ENCODE measurements around the gene HSPB7. TPM values are rescaled to one million over a fixed set of nuclear protein-coding genes. Genes with fewer than 3 reads are reported as not detected.

The HSPB7 gene
- total RNA-seq, 1 donor from 2014 or later: not detected

- Histone ChIP-seq H3K27me3 (ENCODE audit: control insufficient read depth, insufficient read depth, low read length) (peaks cover 33% of the 10 kb centered on the region), H3K4me3 (ENCODE audit: low read depth, low read length) (no peak overlapping the region)
- TF ChIP-seq, protein P1, sequence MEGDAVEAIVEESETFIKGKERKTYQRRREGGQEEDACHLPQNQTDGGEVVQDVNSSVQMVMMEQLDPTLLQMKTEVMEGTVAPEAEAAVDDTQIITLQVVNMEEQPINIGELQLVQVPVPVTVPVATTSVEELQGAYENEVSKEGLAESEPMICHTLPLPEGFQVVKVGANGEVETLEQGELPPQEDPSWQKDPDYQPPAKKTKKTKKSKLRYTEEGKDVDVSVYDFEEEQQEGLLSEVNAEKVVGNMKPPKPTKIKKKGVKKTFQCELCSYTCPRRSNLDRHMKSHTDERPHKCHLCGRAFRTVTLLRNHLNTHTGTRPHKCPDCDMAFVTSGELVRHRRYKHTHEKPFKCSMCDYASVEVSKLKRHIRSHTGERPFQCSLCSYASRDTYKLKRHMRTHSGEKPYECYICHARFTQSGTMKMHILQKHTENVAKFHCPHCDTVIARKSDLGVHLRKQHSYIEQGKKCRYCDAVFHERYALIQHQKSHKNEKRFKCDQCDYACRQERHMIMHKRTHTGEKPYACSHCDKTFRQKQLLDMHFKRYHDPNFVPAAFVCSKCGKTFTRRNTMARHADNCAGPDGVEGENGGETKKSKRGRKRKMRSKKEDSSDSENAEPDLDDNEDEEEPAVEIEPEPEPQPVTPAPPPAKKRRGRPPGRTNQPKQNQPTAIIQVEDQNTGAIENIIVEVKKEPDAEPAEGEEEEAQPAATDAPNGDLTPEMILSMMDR (IDR thresholded peaks at IDR 0.05; ENCODE audit: insufficient read depth, low read length, poor library complexity, severe bottlenecking): no peak
Measured at GRCh38 chr1:16018749-16019643, 1.2 kb upstream of the HSPB7 start.

DNA sequence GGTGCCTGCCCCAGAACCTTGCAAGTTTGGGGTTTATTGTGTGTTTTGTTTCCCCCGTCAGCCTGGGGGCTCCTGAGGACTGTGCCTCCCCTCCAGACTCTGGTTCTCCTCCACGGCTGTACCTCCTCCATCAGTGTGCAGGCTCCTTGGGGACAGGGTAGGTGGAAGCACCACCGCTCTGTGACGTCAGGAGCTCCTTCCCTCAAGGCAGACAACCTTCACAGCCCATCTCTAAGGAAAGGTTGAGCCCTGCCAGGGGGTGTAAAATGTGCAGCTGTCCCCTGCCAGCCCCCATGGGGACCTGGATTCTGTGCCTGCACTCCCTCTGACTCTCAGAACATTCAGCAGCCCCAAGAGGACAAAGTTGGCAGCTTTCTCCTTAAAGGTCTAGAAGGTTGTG, 465 bp upstream of the HSPB7 start:
- TF ChIP-seq, protein P1 (IDR thresholded peaks at IDR 0.05; ENCODE audit: insufficient read depth, low read length, poor library complexity, severe bottlenecking): no peak
- no peaks in the 10 kb centered on the region for H3K36me3 ChIP-seq (ENCODE audit: control insufficient read depth, insufficient read depth, low read length)
- no peak for DNase-seq (ENCODE audit: low read depth)
- H3K4me3 ChIP-seq (ENCODE audit: low read depth, low read length): no peak overlapping the region
- H3K27me3 ChIP-seq (ENCODE audit: control insufficient read depth, insufficient read depth, low read length): peaks cover 27% of the 10 kb centered on the region

More at GRCh38 chr1:16018749-16019643, 1.2 kb upstream of the HSPB7 start:
- no peaks in the 10 kb centered on the region for H3K36me3 ChIP-seq (ENCODE audit: control insufficient read depth, insufficient read depth, low read length)
- no peak for DNase-seq (ENCODE audit: low read depth)

GRCh38 chr1:16017076-16017460, 775 bp downstream of the HSPB7 start:
- DNase-seq (ENCODE audit: low read depth): no peak
- TF ChIP-seq, protein P1 (IDR thresholded peaks at IDR 0.05; ENCODE audit: insufficient read depth, low read length, poor library complexity, severe bottlenecking): no peak
- peaks cover 15% of the 10 kb centered on the region for H3K27me3 ChIP-seq (ENCODE audit: control insufficient read depth, insufficient read depth, low read length)
- no peak overlapping the region for H3K4me3 ChIP-seq (ENCODE audit: low read depth, low read length)
- H3K36me3 ChIP-seq (ENCODE audit: control insufficient read depth, insufficient read depth, low read length): no peaks in the 10 kb centered on the region

DNA sequence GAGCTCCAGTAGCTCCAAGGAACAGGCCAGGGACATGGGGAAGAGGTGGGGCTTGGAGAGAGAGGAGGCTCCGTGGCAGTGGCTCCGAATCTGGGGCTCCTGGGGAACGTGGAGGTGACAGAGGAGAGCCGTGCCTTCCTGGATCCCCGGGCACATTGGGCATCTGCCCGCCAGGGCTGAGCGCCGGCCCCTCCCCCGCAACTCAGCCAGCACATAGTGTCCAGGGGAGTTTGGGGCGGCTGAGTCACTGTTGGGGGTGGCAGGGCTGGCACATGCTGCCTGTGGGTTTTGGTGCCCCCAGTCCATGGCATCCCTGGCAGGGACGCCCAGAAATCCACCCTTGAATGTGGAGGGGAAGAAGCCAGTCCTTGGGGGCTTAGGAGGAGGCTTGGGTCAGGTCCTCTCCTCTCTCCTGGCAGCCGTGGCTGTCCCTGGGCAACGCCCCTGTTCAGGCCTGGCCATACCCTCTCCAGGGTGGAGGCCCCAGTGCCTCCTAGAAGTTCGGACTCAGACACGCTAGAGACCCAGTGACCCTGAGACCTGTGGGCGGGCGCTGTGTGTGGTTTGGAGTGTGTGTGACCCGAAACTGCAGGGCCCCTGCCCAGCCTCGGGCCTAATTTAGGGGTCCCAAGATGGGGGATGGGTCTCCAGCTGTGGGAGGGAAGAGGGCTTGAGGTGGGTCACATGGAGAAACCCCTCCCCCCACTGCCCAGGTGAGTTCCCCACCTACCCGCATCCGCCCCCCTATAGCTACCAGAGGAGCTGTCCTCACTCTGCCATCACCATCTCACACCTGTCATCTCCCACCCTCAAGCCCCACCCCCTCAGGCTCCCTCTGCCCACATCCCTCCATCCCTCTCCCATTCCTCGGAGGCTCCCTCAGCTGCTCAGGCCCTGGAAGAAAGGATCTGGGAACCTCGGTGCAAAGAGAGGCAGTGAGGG, 1.6 kb downstream of the HSPB7 start:
- H3K4me3 ChIP-seq (ENCODE audit: low read depth, low read length): no peak overlapping the region
- H3K27me3 ChIP-seq (ENCODE audit: control insufficient read depth, insufficient read depth, low read length): peaks cover 8% of the 10 kb centered on the region
- TF ChIP-seq, protein P1 (IDR thresholded peaks at IDR 0.05; ENCODE audit: insufficient read depth, low read length, poor library complexity, severe bottlenecking): no peak
- no peaks in the 10 kb centered on the region for H3K36me3 ChIP-seq (ENCODE audit: control insufficient read depth, insufficient read depth, low read length)
- DNase-seq (ENCODE audit: low read depth): no peak

DNA sequence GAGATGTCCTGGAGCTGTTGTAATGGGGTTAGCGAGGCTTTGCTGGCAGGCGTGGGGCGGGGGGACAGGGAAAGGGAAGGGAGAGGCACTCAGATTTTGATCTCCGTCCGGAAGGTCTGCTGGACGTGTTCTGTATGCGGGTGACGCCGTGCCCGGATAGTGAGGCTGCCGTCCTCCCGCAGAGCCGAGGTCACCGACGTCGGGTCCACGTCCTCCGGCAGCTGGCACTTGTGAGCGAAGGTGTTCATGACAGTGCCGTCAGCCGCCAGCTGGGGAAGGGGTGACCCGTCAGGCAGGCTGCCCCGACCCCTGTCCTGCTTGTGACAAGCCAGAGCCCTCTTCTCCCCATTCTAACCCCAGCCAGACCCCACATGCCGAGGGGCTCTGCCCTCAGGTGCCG, 2.4 kb downstream of the HSPB7 start:
- peaks cover 1% of the 10 kb centered on the region for H3K27me3 ChIP-seq (ENCODE audit: control insufficient read depth, insufficient read depth, low read length)
- H3K36me3 ChIP-seq (ENCODE audit: control insufficient read depth, insufficient read depth, low read length): no peaks in the 10 kb centered on the region
- DNase-seq (ENCODE audit: low read depth): no peak
- no peak overlapping the region for H3K4me3 ChIP-seq (ENCODE audit: low read depth, low read length)
- TF ChIP-seq, protein P1 (IDR thresholded peaks at IDR 0.05; ENCODE audit: insufficient read depth, low read length, poor library complexity, severe bottlenecking): no peak
